ENCODE data around the gene MLH1.
"Not testable (repeated sequence)": the region's sequence is repeated elsewhere in the genome, so short reads cannot be mapped to it uniquely, and the experiment has no call there.

The MLH1 gene

GRCh38 chr3:37040231-37040630 is 46.9 kb downstream of the MLH1 start:
- no peak for DNase-seq

GRCh38 chr3:37041546-37042195 is 48.4 kb downstream of the MLH1 start:
- DNase-seq: no peak

- not testable (repeated sequence) for DNase-seq
Observed at GRCh38 chr3:37042712-37043111, 49.4 kb downstream of the MLH1 start.

- DNase-seq: no peak
Observed at GRCh38 chr3:37050282-37050681, 57.0 kb downstream of the MLH1 start.

GRCh38 chr3:37052860-37053259 is 59.5 kb downstream of the MLH1 start:
- no peak for DNase-seq

- no peak for DNase-seq
Observed at GRCh38 chr3:37053337-37053736, 60.0 kb downstream of the MLH1 start.

GRCh38 chr3:37053753-37054152 is 60.4 kb downstream of the MLH1 start:
- no peak for DNase-seq

GRCh38 chr3:37054370-37054769 is 61.1 kb downstream of the MLH1 start:
- DNase-seq: no peak

- not testable (repeated sequence) for DNase-seq
Observed at GRCh38 chr3:37055077-37055476, 61.8 kb downstream of the MLH1 start.

GRCh38 chr3:37056826-37057225 is 63.5 kb downstream of the MLH1 start:
- no peak for DNase-seq

GRCh38 chr3:37058117-37058516 is 64.8 kb downstream of the MLH1 start:
- no peak for DNase-seq

- no peak for DNase-seq
Observed at GRCh38 chr3:37064747-37065146, 71.4 kb downstream of the MLH1 start.

GRCh38 chr3:37067577-37067976 is 74.3 kb downstream of the MLH1 start:
- no peak for DNase-seq

- DNase-seq: peak; percentile 40
Observed at GRCh38 chr3:37068031-37068430, 74.7 kb downstream of the MLH1 start.

GRCh38 chr3:37071921-37072320 is 78.6 kb downstream of the MLH1 start:
- no peak for DNase-seq

- no peak for DNase-seq
Observed at GRCh38 chr3:37072892-37073291, 79.6 kb downstream of the MLH1 start.

GRCh38 chr3:37074178-37074577 is 80.9 kb downstream of the MLH1 start:
- peak; percentile 37 for DNase-seq

- no peak for DNase-seq
Observed at GRCh38 chr3:37075955-37076354, 82.6 kb downstream of the MLH1 start.

- DNase-seq: no peak
Observed at GRCh38 chr3:37082317-37082716, 89.0 kb downstream of the MLH1 start.

GRCh38 chr3:37086918-37087317 is 93.6 kb downstream of the MLH1 start:
- DNase-seq: no peak

- DNase-seq: no peak
Observed at GRCh38 chr3:37087870-37088269, 94.6 kb downstream of the MLH1 start.

GRCh38 chr3:37092484-37092883 is 99.2 kb downstream of the MLH1 start:
- no peak for DNase-seq

- DNase-seq: no peak
Observed at GRCh38 chr3:37093481-37093880, 100.2 kb downstream of the MLH1 start.

- no peak for DNase-seq
Observed at GRCh38 chr3:37094636-37095035, 101.3 kb downstream of the MLH1 start.

- DNase-seq: peak; percentile 67
Observed at GRCh38 chr3:37096288-37096687, 103.0 kb downstream of the MLH1 start.

- no peak for DNase-seq
Observed at GRCh38 chr3:37096975-37097374, 103.7 kb downstream of the MLH1 start.

Measured in kidney glomerular epithelial cell (primary cell).